Endodermal cell (in vitro differentiated cells): ENCODE measurements around the gene VASH2. TPM values are rescaled to one million over a fixed set of nuclear protein-coding genes. Genes with fewer than 3 reads are reported as not detected.

Experiments
- DNase-seq: peaks from one replicate; pipeline ENCODE4 v3.0.0-alpha.2; 2017
- H3K27ac ChIP-seq: 2 replicates; pipeline ENCODE4 v1.5.1; 2013; ENCODE audit warnings: mild to moderate bottlenecking, low read depth, low read length, moderate library complexity
- H3K27me3 ChIP-seq: 2 replicates; pipeline ENCODE4 v1.6.1; 2013; ENCODE audit warnings: mild to moderate bottlenecking, low read length, moderate library complexity; ENCODE audit not compliant: insufficient read depth, control insufficient read depth, poor library complexity, severe bottlenecking
- H3K36me3 ChIP-seq: 2 replicates; pipeline ENCODE4 v1.7.0; 2013; ENCODE audit warnings: mild to moderate bottlenecking, low read length, moderate library complexity; ENCODE audit not compliant: control insufficient read depth, insufficient read depth
- H3K4me1 ChIP-seq: one replicate; pipeline ENCODE4 v1.7.0; 2013; ENCODE audit warnings: low read length; ENCODE audit not compliant: control insufficient read depth, insufficient read depth
- H3K4me3 ChIP-seq: 2 replicates; pipeline ENCODE4 v1.5.1; 2013; ENCODE audit warnings: mild to moderate bottlenecking, low read length, moderate library complexity
- H3K9ac ChIP-seq: 2 replicates; pipeline ENCODE4 v1.6.1; 2013; ENCODE audit warnings: mild to moderate bottlenecking, low read length, moderate library complexity; ENCODE audit not compliant: poor library complexity, severe bottlenecking; ENCODE audit errors: extremely low read depth
- H3K9me3 ChIP-seq: 2 replicates; pipeline ENCODE4 v1.6.1; 2013; ENCODE audit warnings: mild to moderate bottlenecking, low read length, moderate library complexity; ENCODE audit not compliant: control insufficient read depth
- H3K27ac Mint-ChIP-seq: 2 replicates; pipeline ENCODE4 v1.8.0; 2020; ENCODE audit warnings: mixed read lengths
- H3K27me3 Mint-ChIP-seq: 2 replicates; pipeline ENCODE4 v1.8.0; 2021; ENCODE audit warnings: mild to moderate bottlenecking, mixed read lengths; ENCODE audit not compliant: insufficient read depth
- H3K36me3 Mint-ChIP-seq: 2 replicates; pipeline ENCODE4 v1.8.0; 2020; ENCODE audit warnings: low read depth, mixed read lengths
- H3K4me1 Mint-ChIP-seq: 2 replicates; pipeline ENCODE4 v1.8.0; 2020; ENCODE audit warnings: mixed read lengths
- H3K4me3 Mint-ChIP-seq: 2 replicates; pipeline ENCODE4 v1.8.0; 2020; ENCODE audit warnings: mild to moderate bottlenecking, moderate library complexity, mixed read lengths
- H3K9me3 Mint-ChIP-seq: 2 replicates; pipeline ENCODE4 v1.8.0; 2020; ENCODE audit warnings: mild to moderate bottlenecking, mixed read lengths
- CTCF ChIP-seq: fragments of 200-600 bp; sonication (generic); conservative IDR thresholded peaks from 2 replicates; pipeline ENCODE4 v1.5.0; 2021; ENCODE audit warnings: antibody characterized with exemption, mild to moderate bottlenecking
- WGBS, 2 experiments: methylation state at CpG; one replicate each; pipeline versions ENCODE4 v1.1.5 to v1.1.7; 2013; ENCODE audit warnings: missing lambda C conversion rate in 2 of 2, mixed read lengths in 1 of 2; ENCODE audit not compliant: insufficient coverage in 1 of 2, insufficient read length in 1 of 2; 5-methylcytosine and 5-hydroxymethylcytosine counted together
- total RNA-seq, 2 donors: library from RNA; stranded (reverse); fragmentation: NEBNext Ultra II Directional in 1 of 2; extraction: Animal tissue kit (Norgen Biotek cat#: 25700) in 1 of 2; gene quantifications; 2 replicates in 1 of 2; 3 replicates in 1 of 2; pipeline ENCODE4 v1.2.1, GENCODE V29; 2021

The VASH2 gene
- total RNA-seq, 2 donors from 2014 or later, result 13.7 to 30.2 TPM

- no peak for DNase-seq
- Histone ChIP-seq H3K27me3 (peaks cover 14% of the 10 kb centered on the region), H3K4me3 (peak overlapping the region; percentile 72), H3K27ac (no peak overlapping the region), H3K9me3 (no peaks in the 10 kb centered on the region), H3K4me1 (no peaks in the 10 kb centered on the region), H3K9ac (no peak overlapping the region), H3K36me3 (peaks cover 3% of the 10 kb centered on the region)
- 78 to 82% methylated on average over 8 of the region's 8 CpGs for WGBS, 2 experiments
- Mint-ChIP-seq H3K27me3 (peaks cover 19% of the 10 kb centered on the region), H3K36me3 (peaks cover 11% of the 10 kb centered on the region), H3K4me1 (peaks cover 3% of the 10 kb centered on the region), H3K4me3 (peak overlapping the region; percentile 77), H3K9me3 (peaks cover 7% of the 10 kb centered on the region), H3K27ac (no peak overlapping the region)
- TF ChIP-seq CTCF, result no peak
Observed at GRCh38 chr1:212952641-212952976, 2.3 kb downstream of the VASH2 start.

- Histone ChIP-seq H3K9ac (no peak overlapping the region), H3K36me3 (peaks cover 9% of the 10 kb centered on the region), H3K27ac (no peak overlapping the region), H3K9me3 (no peaks in the 10 kb centered on the region), H3K27me3 (peaks cover 14% of the 10 kb centered on the region), H3K4me1 (no peaks in the 10 kb centered on the region), H3K4me3 (no peak overlapping the region)
- Mint-ChIP-seq H3K4me1 (peaks cover 3% of the 10 kb centered on the region), H3K27me3 (peaks cover 19% of the 10 kb centered on the region), H3K9me3 (peaks cover 4% of the 10 kb centered on the region), H3K36me3 (peaks cover 11% of the 10 kb centered on the region), H3K4me3 (no peak overlapping the region), H3K27ac (no peak overlapping the region)
- no peak for DNase-seq
- TF ChIP-seq CTCF, result no peak
- 82 to 94% methylated on average over 2 to 3 of the region's 3 CpGs for WGBS, 2 experiments
Observed at GRCh38 chr1:212953321-212953720, 3.0 kb downstream of the VASH2 start.

- WGBS, 2 experiments, result 96 to 97% methylated on average over 6 of the region's 6 CpGs
- Mint-ChIP-seq H3K27ac (no peak overlapping the region), H3K4me3 (no peak overlapping the region), H3K9me3 (no peaks in the 10 kb centered on the region), H3K36me3 (peaks cover 18% of the 10 kb centered on the region), H3K27me3 (peaks cover 7% of the 10 kb centered on the region), H3K4me1 (peaks cover 3% of the 10 kb centered on the region)
- no peak for DNase-seq
- no peak overlapping the region for H3K9ac ChIP-seq
- H3K4me1 ChIP-seq, result no peaks in the 10 kb centered on the region
- H3K27ac ChIP-seq, result no peak overlapping the region
- H3K36me3 ChIP-seq, result peaks cover 9% of the 10 kb centered on the region
- no peak for TF ChIP-seq CTCF
- peaks cover 6% of the 10 kb centered on the region for H3K27me3 ChIP-seq
- no peaks in the 10 kb centered on the region for H3K9me3 ChIP-seq
- H3K4me3 ChIP-seq, result no peak overlapping the region
Observed at GRCh38 chr1:212954514-212954913, 4.2 kb downstream of the VASH2 start.
